HepG2 (cell line): Measurements from ENCODE around the gene PLPPR3. TPM values are rescaled to one million over a fixed set of nuclear protein-coding genes. Genes with fewer than 3 reads are reported as not detected.

Experiments used
- ATAC-seq: fragments of 200-7000 bp; cut with Tn5 transposase; 3 replicates; pipeline ENCODE4 v1.9.1; 2020; ENCODE audit warnings: mild to moderate bottlenecking, moderate library complexity
- BruUV-seq: library from RNA; stranded (reverse); fragments of 400-500 nt; replicated peaks from 2 replicates; lab custom pipeline; 2021; lab: Mats Ljungman, UMichigan
- CTCF ChIA-PET: fragments of 300-600 bp; formaldehyde crosslinking; extraction: SDS; loops from one replicate; lab custom pipeline; 2021; ENCODE audit warnings: low total read pairs, inconsistent platforms, low intra/inter-chr PET ratio; lab: Yijun Ruan, JAX
- POLR2A ChIA-PET: fragments of 350-600 bp; sonication (Branson Sonifier 250); formaldehyde crosslinking; loops from one replicate; lab custom pipeline; 2020; ENCODE audit warnings: antibody characterized with exemption, inconsistent platforms; lab: Yijun Ruan, JAX
- DNase-seq: peaks from one replicate; pipeline ENCODE4 v3.0.0-alpha.2; 2015; ENCODE audit warnings: low spot score
- FAIRE-seq: peaks from 3 replicates; lab custom pipeline; 2011; peaks lifted over from hg19 to GRCh38; lab: Jason Lieb, UNC
- H2AFZ ChIP-seq: one replicate; pipeline ENCODE4 v1.6.1; 2011; ENCODE audit warnings: low read length, inconsistent platforms
- H3K27ac ChIP-seq: fragments of 300-600 bp; 3 replicates; pipeline ENCODE4 v1.8.0; 2011; ENCODE audit warnings: mixed run types, mild to moderate bottlenecking, mixed read lengths, low read length, inconsistent platforms; ENCODE audit not compliant: insufficient read depth; ENCODE audit errors: extremely low read length
- H3K27me3 ChIP-seq, 2 experiments: fragments of 200-600 bp in 1 of 2; 2 replicates in 1 of 2; 3 replicates in 1 of 2; pipeline versions ENCODE4 v1.6.0 to v1.8.0; 2011; ENCODE audit warnings: low read length in 2 of 2, mild to moderate bottlenecking in 2 of 2, moderate library complexity in 2 of 2, inconsistent platforms in 1 of 2; ENCODE audit not compliant: insufficient read depth in 2 of 2, control insufficient read depth in 1 of 2
- H3K36me3 ChIP-seq, 2 experiments: fragments of 200-600 bp in 1 of 2; replicated peaks in 1 of 2; 2 replicates in 1 of 2; 3 replicates in 1 of 2; pipeline versions ENCODE4 v1.5.1 to v1.8.0; 2011; ENCODE audit warnings: low read length in 2 of 2, inconsistent platforms in 1 of 2; ENCODE audit not compliant: insufficient read depth in 2 of 2, control insufficient read depth in 1 of 2
- H3K4me1 ChIP-seq: 2 replicates; pipeline ENCODE4 v1.5.1; 2012; ENCODE audit warnings: low read length, inconsistent platforms; ENCODE audit not compliant: insufficient read depth
- H3K4me2 ChIP-seq: 2 replicates; pipeline ENCODE4 v1.6.0; 2011; ENCODE audit warnings: low read depth, low read length, inconsistent platforms
- H3K4me3 ChIP-seq, 3 experiments: fragments of 200-600 bp in 1 of 3; sonication (generic), shearing (Covaris generic) in 1 of 3; replicated peaks in 1 of 3; 2 replicates each; pipeline ENCODE4 v1.5.1; 2011 to 2016; ENCODE audit warnings: low read length in 3 of 3, inconsistent platforms in 2 of 3, low read depth in 2 of 3, mild to moderate bottlenecking in 2 of 3, control low read depth in 1 of 3, mixed read lengths in 1 of 3; ENCODE audit not compliant: insufficient read depth in 1 of 3
- H3K79me2 ChIP-seq: one replicate; pipeline ENCODE4 v1.6.1; 2011; ENCODE audit warnings: low read length, inconsistent platforms; ENCODE audit not compliant: insufficient read depth
- H3K9ac ChIP-seq: 2 replicates; pipeline ENCODE4 v1.6.0; 2011; ENCODE audit warnings: mild to moderate bottlenecking, low read depth, low read length, inconsistent platforms; ENCODE audit not compliant: insufficient read depth
- H3K9me3 ChIP-seq: 2 replicates; pipeline ENCODE4 v1.5.1; 2012; ENCODE audit warnings: mild to moderate bottlenecking, low read length
- H4K20me1 ChIP-seq: 2 replicates; pipeline ENCODE4 v1.6.0; 2011; ENCODE audit warnings: inconsistent platforms, mild to moderate bottlenecking, low read length, moderate library complexity; ENCODE audit not compliant: insufficient read depth
- AGO2 ChIP-seq: fragments of 200-400 bp; formaldehyde crosslinking; optimal IDR thresholded peaks from 2 replicates; pipeline ENCODE3; 2017; ENCODE audit warnings: mild to moderate bottlenecking, low read depth, low read length, moderate library complexity
- BATF2 ChIP-seq: sonication (generic); formaldehyde crosslinking; IDR thresholded peaks from 2 replicates; pipeline ENCODE4 v1.8.0; 2022; ENCODE audit warnings: mild to moderate bottlenecking, missing genetic modification reagents, moderate library complexity
- HOXA7 ChIP-seq: sonication (generic); formaldehyde crosslinking; IDR thresholded peaks from 2 replicates; pipeline ENCODE4 v1.8.1; 2022; ENCODE audit warnings: mild to moderate bottlenecking, missing genetic modification reagents, moderate library complexity
- IKZF1 ChIP-seq: fragments of 450-650 bp; IDR thresholded peaks from 2 replicates; pipeline ENCODE4 v1.7.1; 2016
- MAX ChIP-seq: IDR thresholded peaks from 2 replicates; pipeline ENCODE4 v1.6.1; 2012; ENCODE audit warnings: inconsistent platforms
- MTA1 ChIP-seq: sonication (generic); formaldehyde crosslinking; IDR thresholded peaks from 2 replicates; pipeline ENCODE4 v1.4.0; 2020; ENCODE audit warnings: missing genetic modification reagents, mild to moderate bottlenecking, borderline replicate concordance
- PAWR ChIP-seq: sonication (generic); formaldehyde crosslinking; IDR thresholded peaks from 2 replicates; pipeline ENCODE4 v1.4.0; 2020; ENCODE audit warnings: missing genetic modification reagents, mild to moderate bottlenecking, borderline replicate concordance
- POLR2A ChIP-seq, 2 experiments: IDR thresholded peaks; 2 replicates each; pipeline ENCODE4 v1.6.1; 2011; ENCODE audit warnings: low read depth in 2 of 2, low read length in 2 of 2, mild to moderate bottlenecking in 1 of 2, moderate library complexity in 1 of 2; ENCODE audit not compliant: insufficient read depth in 1 of 2
- RELA ChIP-seq: sonication (generic); formaldehyde crosslinking; IDR thresholded peaks from 2 replicates; pipeline ENCODE4 v1.4.0; 2020; ENCODE audit warnings: missing genetic modification reagents
- SAP130 ChIP-seq: IDR thresholded peaks from 2 replicates; pipeline ENCODE4 v1.6.1; 2016; ENCODE audit warnings: low read depth
- SIX1 ChIP-seq: sonication (generic); formaldehyde crosslinking; IDR thresholded peaks from 2 replicates; pipeline ENCODE4 v1.4.0; 2020; ENCODE audit warnings: missing genetic modification reagents, borderline replicate concordance
- SMAD3 ChIP-seq: sonication (generic); formaldehyde crosslinking; IDR thresholded peaks from 2 replicates; pipeline ENCODE4 v1.4.0; 2020; ENCODE audit warnings: missing genetic modification reagents
- SOX13 ChIP-seq, 3 experiments: fragments of 450-650 bp in 1 of 3; sonication (generic) in 1 of 3; formaldehyde crosslinking in 1 of 3; IDR thresholded peaks in 2 of 3; conservative IDR thresholded peaks in 1 of 3; 2 replicates each; pipeline versions ENCODE4 v1.5.0 to v1.6.1; 2016 to 2020; ENCODE audit warnings: antibody characterized with exemption in 1 of 3, mild to moderate bottlenecking in 1 of 3, missing compliant biosample characterization in 1 of 3, missing genetic modification reagents in 1 of 3, moderate library complexity in 1 of 3
- TCF7 ChIP-seq: sonication (generic); IDR thresholded peaks from 2 replicates; pipeline ENCODE4 v1.6.1; 2016; ENCODE audit warnings: antibody characterized with exemption, low read depth
- TCF7L2 ChIP-seq: IDR thresholded peaks from 2 replicates; pipeline ENCODE4 v1.6.1; 2011; ENCODE audit warnings: mild to moderate bottlenecking, low read depth, low read length, moderate library complexity
- YEATS2 ChIP-seq: sonication (generic); formaldehyde crosslinking; IDR thresholded peaks from 2 replicates; pipeline ENCODE4 v1.4.0; 2020; ENCODE audit warnings: missing genetic modification reagents, borderline replicate concordance
- ZBTB21 ChIP-seq: sonication (generic); formaldehyde crosslinking; IDR thresholded peaks from 2 replicates; pipeline ENCODE4 v1.4.0; 2020; ENCODE audit warnings: missing genetic modification reagents
- ZBTB38 ChIP-seq: sonication (generic); formaldehyde crosslinking; IDR thresholded peaks from 2 replicates; pipeline ENCODE4 v1.5.1; 2020; ENCODE audit warnings: mild to moderate bottlenecking, missing genetic modification reagents
- ZNF207 ChIP-seq: fragments of 450-650 bp; IDR thresholded peaks from 2 replicates; pipeline ENCODE4 v1.6.1; 2016; ENCODE audit warnings: antibody characterized with exemption, borderline replicate concordance
- ZNF280B ChIP-seq: sonication (generic); formaldehyde crosslinking; IDR thresholded peaks from 2 replicates; pipeline ENCODE4 v1.5.0; 2020; ENCODE audit warnings: missing genetic modification reagents, mild to moderate bottlenecking, borderline replicate concordance
- ZNF33A ChIP-seq: sonication (generic); formaldehyde crosslinking; IDR thresholded peaks from 2 replicates; pipeline ENCODE4 v1.5.1; 2020; ENCODE audit warnings: missing genetic modification reagents, mild to moderate bottlenecking, moderate library complexity, borderline replicate concordance
- ZNF484 ChIP-seq: sonication (generic); formaldehyde crosslinking; IDR thresholded peaks from 2 replicates; pipeline ENCODE4 v1.5.1; 2020; ENCODE audit warnings: mild to moderate bottlenecking, low read depth, missing genetic modification reagents, borderline replicate concordance
- WGBS: methylation state at CpG from one replicate; pipeline ENCODE4 v1.1.6; 2017; ENCODE audit warnings: low lambda C conversion rate; 5-methylcytosine and 5-hydroxymethylcytosine counted together
- in situ Hi-C: cut with HindIII; loops from 2 replicates; pipeline ENCODE4 v1.10.0; 2017; ENCODE audit warnings: low pct_unique_long_range_greater_than_20kb; ENCODE audit not compliant: extremely low pct_ligation_motif_present
- intact Hi-C: fragments of 100-400 bp; cut with micrococcal nuclease; formaldehyde crosslinking; loops from one replicate; pipeline ENCODE4 v1.10.0; 2022; ENCODE audit not compliant: unreplicated experiment
- polyA plus RNA-seq, 8 experiments: library from polyadenylated mRNA; depleted of rRNA in 3 of 8; stranded (reverse) in 7 of 8; unstranded in 1 of 8; fragments of >200 nt; fragmentation: Illumina TruSeq in 4 of 8; extraction: Trizol in 4 of 8; gene quantifications; 2 replicates each; pipeline versions ENCODE4 v1.2.1 to v1.2.3, GENCODE V29; 2011 to 2016; ENCODE audit warnings: low read depth in 4 of 8, missing spikeins in 1 of 8, mixed read lengths in 1 of 8; ENCODE audit not compliant: insufficient read depth in 1 of 8
- total RNA-seq, 5 experiments: library from RNA; depleted of rRNA; stranded (reverse); fragments of >200 nt; fragmentation: Illumina TruSeq; extraction: Trizol; gene quantifications; 2 replicates each; pipeline ENCODE4 v1.2.3, GENCODE V29; 2016; ENCODE audit warnings: low read depth in 1 of 5
- TF ChIP-seq, protein P1 (sequence below): sonication (generic); IDR thresholded peaks from 2 replicates; pipeline ENCODE4 v1.6.1; 2016; ENCODE audit warnings: low read depth, borderline replicate concordance

Gene PLPPR3
- total and polyA plus RNA-seq, 2 of the 13 experiments (the other 11 are each of a cell fraction or from before 2014, with no cell fraction given) = 0.07 to 0.16 TPM

DNA sequence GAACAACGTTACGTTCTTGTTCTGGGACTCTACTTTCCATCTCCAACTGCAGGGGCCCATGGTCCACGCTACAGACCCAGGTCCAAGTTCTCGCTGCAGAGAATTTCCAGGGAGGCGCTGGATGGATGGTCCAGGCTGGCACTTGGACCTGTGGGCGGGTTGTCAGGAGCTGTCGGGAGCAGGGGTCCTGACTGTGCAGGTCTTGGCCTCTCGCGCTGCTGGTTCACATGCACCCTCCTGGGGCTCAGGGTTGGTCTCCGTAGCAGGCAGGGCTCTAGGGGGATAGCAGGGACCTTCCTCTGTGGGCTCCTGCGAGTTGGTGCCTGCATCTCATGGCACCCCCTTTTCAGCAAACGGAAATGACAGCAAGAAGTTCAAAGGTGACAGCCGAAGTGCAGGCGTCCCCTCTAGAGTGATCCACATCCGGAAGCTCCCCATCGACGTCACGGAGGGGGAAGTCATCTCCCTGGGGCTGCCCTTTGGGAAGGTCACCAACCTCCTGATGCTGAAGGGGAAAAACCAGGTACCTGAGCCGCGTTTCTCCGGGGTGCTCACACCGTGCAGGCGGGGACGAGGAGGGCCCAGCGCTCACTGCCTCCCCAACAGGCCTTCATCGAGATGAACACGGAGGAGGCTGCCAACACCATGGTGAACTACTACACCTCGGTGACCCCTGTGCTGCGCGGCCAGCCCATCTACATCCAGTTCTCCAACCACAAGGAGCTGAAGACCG is 17.9 kb downstream of the PLPPR3 start:
- H4K20me1 ChIP-seq = peaks cover 89% of the 10 kb centered on the region
- TF ChIP-seq ZNF484 (CRISPR knock-in tag) (no peak), BATF2 (CRISPR knock-in tag) (no peak), SOX13 (IDR thresholded peaks at IDR 0.05) (no peak), SOX13 (CRISPR knock-in tag; conservative IDR thresholded peaks at IDR 0.05 in 1 of 2, IDR thresholded peaks at IDR 0.05 in 1 of 2) (no peak), ZNF207 (no peak), POLR2A (IDR thresholded peaks at IDR 0.05; ENCODE audit: insufficient read depth in 1 of 2, low read depth in 2 of 2, low read length in 2 of 2) (peak in 1 of 2 experiments; percentile 39; a peak in 1 of 4 replicates), ZBTB21 (CRISPR knock-in tag) (no peak), SMAD3 (CRISPR knock-in tag) (no peak), ZBTB38 (0 out of 2 replicates have a peak, but pooled peaks have one; percentile 42), ZNF280B (CRISPR knock-in tag) (0 out of 2 replicates have a peak, but pooled peaks have one; percentile 23), TCF7L2 (no peak), SIX1 (no peak), IKZF1 (no peak), MTA1 (CRISPR knock-in tag) (no peak), YEATS2 (CRISPR knock-in tag) (no peak), RELA (CRISPR knock-in tag) (no peak), PAWR (no peak), MAX (no peak), AGO2 (peak; percentile 10), TCF7 (no peak), ZNF33A (CRISPR knock-in tag) (no peak), SAP130 (CRISPR knock-in tag) (no peak), HOXA7 (CRISPR knock-in tag) (no peak)
- TF ChIP-seq, protein P1, sequence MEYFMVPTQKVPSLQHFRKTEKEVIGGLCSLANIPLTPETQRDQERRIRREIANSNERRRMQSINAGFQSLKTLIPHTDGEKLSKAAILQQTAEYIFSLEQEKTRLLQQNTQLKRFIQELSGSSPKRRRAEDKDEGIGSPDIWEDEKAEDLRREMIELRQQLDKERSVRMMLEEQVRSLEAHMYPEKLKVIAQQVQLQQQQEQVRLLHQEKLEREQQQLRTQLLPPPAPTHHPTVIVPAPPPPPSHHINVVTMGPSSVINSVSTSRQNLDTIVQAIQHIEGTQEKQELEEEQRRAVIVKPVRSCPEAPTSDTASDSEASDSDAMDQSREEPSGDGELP = no peak

More for the DNA sequence above, 17.9 kb downstream of the PLPPR3 start:
- Histone ChIP-seq H3K79me2 (peaks cover 86% of the 10 kb centered on the region), H3K27me3 (no peaks in the 10 kb centered on the region; a peak in 1 of 5 replicates), H3K9ac (no peak overlapping the region), H3K4me3 (no peak overlapping the region), H3K36me3 (peaks cover 51 to 87% of the 10 kb centered on the region in 2 experiments; a peak in 4 of 5 replicates), H3K27ac (no peak overlapping the region), H3K4me2 (no peak overlapping the region), H3K4me1 (peaks cover 35% of the 10 kb centered on the region), H2AFZ (no peak overlapping the region), H3K9me3 (no peaks in the 10 kb centered on the region)
- FAIRE-seq (no peak), ATAC-seq (no peak), DNase-seq (no peak)
- ChIA-PET POLR2A (no interaction called here), CTCF (no interaction called here)
- BruUV-seq = no TSS peak
- intact Hi-C loops (no loop called here), in situ Hi-C loops (no loop called here)
- WGBS = 96% methylated on average over 24 of the region's 31 CpGs
